CD4-positive, alpha-beta T cell treated with Interleukin-10 for 1 hour (primary cell): ENCODE measurements around the gene MEX3D.
"Not testable (repeated sequence)": the region's sequence is repeated elsewhere in the genome, so short reads cannot be mapped to it uniquely, and the experiment has no call there.

Experiments used
- DNase-seq: peaks from one replicate; pipeline ENCODE4 v3.0.0-alpha.2; 2020

MEX3D gene

DNA sequence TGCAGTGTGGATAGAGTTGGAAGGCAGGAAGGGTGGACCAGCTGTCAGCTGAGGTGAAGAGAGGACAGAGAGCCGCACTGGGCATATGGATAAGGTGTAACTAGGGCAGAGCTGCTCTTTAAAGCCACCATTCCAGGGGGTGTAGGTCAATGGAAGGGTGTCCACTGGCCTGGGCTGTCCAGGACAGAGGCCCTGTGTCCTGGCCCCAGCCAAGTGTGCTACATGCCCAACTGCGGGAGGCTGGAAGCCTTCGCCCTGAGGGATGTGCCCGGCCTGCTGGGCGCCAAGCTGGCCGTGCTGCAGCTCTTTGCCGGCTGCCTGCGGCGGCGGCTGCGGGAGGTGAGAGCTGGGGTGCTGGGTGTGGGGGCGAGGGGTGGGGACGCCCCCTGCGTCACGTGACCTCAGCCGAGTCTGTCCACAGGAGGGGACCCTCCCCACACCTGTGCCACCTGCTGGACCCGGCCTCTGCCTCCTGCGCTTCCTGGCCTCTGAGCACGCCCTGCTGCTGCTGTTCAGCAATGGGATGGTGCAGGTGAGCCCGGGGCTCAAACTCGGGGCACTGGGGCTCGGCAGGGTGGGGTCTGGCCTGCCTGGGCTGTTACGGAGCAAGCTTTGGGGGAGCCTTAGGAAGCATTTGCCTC lies 34.5 kb downstream of the MEX3D start:
- no peak for DNase-seq

DNA sequence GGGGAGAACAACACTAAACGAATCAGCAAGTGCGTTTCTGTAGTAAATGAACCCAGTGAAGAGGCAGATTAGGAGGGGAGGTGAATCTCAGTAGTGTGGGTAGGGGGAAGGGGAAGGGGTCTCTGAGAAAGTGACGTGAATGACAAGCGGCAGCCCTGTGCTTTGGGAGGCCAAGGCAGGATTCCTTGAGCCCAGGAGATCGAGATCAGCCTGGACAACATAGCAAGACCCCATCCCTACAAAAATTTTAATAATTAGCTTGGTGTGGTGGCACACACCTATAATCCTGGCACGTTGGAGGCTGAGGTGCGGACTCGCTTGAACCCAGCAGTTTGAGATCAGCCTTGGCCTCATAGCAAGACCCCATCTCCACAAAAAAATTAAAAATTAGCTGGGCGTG lies 36.1 kb downstream of the MEX3D start:
- no peak for DNase-seq

DNA sequence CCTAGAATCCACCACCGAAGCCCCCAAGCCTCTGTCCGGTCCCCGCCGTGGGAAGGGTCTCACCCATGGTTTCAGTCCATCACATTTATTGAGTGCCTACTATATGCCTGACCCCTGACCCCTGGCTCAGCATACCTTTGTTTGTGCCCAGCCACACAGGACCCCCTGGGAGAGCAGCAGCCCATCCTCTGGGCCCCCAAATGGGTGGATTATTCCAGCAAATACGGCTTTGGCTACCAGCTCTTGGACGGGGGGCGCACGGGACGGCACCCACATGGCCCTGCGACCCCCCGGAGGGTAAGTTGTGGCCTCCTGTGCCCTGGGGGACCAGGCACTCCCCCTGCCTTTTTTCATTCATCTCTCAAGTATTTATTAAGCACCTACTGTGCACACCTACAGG lies 36.5 kb downstream of the MEX3D start:
- no peak for DNase-seq

DNA sequence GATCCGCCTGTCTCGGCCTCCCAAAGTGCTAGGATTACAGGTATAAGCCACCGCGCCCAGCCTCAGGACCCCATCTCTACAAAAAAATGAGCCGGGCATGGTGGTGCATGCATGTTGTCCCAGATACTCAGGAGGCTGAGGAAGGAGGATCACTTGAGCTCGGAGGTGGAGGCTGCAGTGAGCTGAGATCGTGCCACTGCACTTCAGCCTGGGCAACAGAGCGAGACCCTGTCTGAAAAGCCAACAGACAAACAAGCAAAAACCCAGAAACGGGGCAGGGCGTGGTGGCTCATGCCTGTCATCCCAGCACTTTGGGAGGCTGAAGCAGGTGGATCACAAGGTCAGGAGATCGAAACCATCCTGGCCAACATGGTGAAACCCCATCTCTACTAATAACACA lies 37.3 kb downstream of the MEX3D start:
- DNase-seq, result not testable (repeated sequence)

DNA sequence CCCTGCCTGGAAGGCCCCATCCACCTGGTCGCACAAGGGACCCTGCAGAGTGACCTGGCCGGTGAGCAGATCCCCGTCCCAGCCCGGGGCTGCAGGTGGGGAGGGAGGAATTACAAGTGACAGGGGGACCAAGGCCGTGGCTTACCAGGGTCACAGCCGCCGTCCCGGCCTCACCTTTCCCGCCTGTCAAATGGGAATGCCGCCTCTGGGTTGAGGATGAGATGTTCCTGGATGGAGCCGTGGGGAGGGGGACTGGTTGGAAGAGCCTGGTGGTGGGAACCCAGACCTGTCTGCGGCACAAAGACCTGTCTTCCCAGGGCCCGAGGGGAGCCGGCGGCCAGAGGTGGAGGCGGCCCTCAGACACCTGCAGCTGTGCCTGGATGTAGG lies 38.7 kb downstream of the MEX3D start:
- DNase-seq, result no peak

DNA sequence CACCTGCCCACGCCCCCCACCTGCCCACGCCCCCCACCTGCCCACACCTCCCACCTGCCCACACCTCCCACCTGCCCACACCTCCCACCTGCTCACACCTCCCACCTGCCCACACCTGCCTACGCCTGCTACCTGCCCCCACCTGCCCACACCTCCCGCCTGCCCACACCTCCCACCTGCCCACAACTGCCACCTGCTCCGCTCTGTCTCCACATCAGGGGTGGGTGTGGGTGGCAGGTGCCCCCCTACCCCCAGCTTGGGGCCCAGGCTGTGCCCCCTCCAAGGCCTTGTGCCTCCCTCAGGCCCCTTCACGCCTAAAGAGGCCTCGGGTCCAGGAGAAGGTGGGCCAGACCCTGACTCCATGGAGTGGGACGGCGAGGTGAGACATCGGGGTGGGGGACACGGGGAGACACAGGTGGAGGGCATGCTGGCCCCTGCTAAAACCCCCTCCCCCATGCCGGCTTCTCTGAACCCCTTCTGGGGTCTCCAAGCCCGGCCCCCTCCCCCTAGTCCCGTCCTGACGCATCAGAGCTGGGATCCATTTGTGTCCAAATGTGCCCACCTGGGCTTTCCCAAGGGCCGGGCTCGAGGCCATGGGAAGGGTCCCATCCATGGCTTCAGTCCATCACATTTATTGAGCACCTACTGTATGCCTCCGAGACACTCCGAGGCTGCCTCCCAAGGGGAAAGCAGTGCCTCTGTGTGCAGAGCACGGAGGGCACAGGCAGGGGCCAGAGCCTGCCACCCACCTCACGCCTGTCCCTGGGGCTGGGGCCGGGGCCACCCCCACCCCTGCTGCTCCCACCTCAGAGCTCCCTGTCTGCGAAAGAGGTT lies 39.3 kb downstream of the MEX3D start:
- DNase-seq, result no peak

DNA sequence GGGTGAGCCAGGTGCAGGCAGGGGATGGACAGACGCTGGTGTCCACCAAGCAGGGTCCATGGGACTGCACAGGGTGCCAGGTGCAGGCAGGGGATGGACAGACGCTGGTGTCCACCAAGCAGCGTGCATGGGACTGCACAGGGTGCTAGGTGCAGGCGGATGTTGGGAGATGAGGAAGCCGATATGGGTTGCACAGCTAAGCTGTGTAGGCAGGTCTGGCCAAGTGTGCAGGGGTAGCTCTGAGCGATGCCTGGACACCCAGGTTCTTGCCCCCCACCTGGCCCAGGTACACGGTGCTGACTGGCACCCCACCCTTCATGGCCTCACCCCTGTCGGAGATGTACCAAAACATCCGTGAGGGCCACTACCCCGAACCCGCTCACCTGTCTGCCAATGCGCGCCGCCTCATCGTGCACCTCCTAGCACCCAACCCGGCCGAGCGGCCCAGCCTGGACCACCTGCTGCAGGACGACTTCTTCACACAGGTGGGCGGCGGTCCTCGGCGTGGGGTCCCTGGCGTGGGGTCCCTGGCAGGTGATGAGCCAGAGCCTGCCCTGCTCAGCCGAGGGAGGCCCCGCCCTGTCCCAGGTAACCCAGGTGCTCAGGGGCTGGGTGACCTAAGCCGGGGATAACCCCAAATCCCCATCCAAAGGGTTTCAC lies 40.3 kb downstream of the MEX3D start:
- DNase-seq, result no peak

DNA sequence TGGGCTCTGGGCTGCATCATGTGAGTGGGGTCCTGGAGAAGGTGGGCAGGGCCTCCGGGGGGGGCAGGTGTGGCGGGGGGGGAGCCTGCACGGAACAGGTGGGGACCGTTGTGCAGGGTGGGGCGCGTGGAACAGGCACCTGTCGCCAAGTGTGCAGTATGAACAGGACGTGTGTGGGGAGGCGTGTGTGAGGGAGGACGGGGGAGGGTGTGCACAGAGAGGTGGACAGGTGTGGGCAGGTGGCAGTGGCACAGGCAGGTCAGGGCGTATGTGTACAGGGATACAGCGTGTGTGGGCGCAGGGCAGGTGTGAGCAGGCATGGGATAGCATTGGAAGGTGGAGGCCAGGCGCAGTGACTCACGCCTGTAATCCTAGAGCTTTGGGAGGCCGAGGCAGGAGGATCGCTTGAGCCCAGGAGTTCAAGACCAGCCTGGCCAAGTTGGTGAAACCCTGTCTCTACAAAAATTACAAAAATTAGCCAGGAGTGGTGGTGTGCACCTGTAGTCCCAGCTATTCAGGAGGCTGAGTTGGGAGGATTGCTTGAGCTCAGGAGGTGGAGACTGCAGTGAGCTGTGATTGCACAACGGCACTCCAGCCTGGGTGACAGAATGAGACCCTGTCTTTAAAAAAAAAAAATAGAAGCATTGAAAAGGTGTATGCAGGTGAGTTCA lies 41.0 kb downstream of the MEX3D start:
- no peak for DNase-seq

DNA sequence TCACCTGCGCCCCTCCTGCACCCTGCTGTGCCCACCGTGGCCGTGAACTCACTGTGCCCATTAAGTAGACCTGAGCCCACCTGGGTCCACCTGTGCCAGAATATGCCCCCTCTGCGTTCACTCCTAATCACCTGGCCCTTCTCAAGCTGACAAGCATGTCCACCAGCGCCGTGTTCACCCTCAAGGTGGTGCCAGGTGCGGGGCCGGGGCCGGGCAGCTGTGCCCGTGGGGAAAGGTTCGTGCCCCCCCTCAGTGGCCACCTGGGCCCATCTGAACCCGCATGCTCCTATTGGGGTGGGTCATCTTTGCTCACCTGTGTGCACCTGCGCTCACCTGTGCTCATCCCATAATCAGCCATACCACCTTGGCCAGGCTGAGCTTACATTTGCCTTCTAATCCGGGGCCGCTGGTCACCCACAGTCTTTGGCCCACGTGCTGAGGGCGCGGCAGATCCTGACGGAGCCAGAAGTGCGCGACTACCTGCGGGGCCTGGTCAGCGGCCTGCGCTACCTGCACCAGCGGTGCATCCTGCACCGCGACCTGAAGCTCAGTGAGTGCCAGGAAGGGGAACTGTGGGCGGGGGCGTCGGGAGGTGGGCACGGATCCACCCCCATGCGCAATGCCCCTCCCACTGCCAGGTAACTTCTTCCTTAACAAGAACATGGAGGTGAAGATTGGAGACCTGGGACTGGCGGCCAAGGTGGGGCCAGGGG lies 41.9 kb downstream of the MEX3D start:
- DNase-seq, result no peak

DNA sequence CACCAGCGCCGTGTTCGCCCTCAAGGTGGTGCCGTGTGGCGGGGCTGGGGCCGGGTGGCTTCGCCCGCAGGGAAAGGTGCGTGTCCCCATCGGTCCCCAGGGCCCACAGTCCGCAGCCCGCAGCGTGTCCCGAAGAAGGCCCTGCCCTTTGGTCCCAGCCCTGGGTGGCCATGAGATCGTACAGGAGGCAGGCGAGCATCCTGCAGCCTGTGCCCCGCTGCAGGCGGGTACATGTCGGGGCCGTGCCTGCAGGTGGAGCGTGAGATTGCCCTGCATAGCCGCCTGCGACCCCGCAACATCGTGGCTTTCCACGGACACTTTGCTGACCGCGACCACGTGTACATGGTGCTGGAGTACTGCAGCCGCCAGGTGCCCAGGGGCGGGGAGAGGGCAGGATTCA lies 42.8 kb downstream of the MEX3D start:
- no peak for DNase-seq

DNA sequence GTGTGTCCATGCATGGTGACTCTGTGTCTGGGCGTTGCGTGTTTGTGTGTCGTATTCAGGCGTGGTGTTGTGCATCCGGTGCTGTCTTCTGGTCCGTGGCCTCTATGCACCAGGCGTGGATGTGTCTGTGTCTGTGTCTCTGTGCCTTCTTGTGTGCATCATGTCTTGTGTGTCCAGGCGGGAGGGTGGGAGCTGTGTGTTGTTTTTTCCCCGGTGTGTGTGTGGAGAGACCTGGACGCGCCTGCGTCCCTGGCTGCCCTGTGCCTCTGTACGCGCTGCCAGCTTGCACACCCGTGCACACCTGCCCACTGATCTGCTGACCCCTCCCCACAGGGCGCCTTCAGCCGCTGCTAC lies 43.2 kb downstream of the MEX3D start:
- DNase-seq, result no peak

DNA sequence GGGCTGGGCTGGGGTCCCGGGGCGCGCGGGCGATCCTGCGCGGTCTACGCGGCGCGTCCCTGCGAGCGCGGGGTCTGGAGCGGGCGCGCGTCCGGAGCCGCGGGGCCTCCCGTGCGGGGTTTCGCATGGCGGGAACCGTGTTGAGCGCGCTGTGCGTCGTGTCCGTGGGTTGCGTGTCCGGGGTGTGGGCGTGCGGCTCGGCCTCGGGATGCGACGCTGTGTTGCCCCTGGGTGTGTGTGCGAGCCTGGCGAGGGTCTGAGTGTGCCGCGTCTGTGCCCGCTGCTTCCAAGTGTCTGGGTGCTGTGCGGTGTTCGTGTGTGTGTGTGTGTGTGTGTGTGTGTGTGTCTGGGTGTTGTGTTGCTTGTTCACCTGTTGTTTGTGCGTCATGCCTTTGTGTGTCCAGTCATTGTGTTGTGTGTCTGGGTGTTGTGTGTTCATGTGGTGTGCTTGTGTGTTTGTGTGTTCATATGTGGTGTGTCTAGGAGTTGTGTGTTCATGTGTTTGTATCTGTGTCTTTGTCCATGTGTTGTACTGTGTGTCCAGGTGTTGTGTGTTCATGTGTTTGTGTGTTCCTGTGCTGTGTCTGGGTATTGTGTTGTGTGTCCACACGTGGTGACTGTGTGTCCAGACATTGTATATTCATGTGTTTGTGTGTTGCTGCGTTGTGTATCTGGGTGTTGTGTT lies 43.7 kb downstream of the MEX3D start:
- DNase-seq, result no peak

DNA sequence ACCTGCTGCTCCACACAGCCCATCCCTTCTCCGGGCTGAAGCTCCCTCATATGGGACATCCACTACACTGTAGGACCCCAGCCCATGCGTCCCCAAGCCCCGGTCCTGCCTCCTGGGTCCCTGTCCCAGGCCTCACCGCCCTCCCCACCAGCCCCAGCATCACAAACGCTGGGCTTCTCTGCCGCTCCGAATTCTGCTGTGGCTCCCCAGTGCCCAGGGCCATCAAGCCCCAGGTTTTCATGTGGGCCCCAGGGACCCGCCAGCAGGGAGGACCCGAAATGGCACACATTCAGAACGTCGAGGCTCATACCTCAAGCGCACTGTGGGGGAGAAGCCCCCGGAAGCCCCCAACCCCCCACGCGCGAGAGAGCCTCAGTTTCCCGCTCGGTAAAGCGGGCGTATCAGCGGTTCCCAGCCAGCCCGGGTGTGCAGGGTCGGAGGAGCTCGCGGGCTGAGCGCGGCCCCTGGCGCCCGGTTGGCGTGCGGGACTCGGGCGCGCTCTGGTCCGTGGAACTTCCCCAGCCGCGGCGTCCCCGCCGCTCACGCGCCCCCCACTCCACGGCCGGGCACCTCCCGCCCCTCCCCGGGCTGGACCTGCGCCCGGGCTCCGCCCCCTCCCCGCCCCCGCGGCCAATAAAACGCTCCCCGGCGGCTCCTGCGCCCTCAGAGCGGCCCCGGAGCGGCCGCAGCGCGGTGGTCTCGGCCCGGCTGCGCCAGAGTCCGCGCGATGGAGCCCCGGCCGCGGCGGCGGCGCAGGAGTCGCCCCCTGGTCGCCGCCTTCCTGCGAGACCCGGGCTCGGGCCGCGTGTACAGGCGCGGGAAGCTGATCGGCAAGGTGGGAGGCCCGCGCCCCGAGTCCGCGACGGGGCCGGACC lies 44.5 kb downstream of the MEX3D start, which contains the start of gene PLK5:
PLK5 (plus strand) TSS at position 666 of the 875 bp plus-strand sequence. CDS start 2,920 bp downstream, outside the sequence.
- DNase-seq, result no peak

DNA sequence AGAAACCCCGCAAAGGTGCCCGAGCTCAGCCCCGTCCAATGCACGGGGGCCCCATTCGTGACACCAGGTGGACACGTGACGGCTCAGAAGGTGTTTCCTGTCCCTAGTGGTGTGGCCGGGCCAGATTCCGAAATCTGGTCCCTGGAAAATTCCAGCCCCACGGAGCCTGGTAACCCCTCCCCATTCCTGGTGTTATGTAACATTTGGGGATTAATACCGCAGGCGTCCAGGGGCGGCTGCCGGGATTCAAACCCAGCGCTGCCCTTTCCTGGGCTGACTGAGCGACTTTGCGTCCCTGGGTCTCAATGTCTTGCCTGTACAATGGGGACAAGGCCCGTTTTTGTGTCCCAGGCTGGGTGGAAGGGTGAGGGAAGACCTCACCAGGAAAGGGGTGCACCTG lies 45.3 kb downstream of the MEX3D start:
- no peak for DNase-seq

DNA sequence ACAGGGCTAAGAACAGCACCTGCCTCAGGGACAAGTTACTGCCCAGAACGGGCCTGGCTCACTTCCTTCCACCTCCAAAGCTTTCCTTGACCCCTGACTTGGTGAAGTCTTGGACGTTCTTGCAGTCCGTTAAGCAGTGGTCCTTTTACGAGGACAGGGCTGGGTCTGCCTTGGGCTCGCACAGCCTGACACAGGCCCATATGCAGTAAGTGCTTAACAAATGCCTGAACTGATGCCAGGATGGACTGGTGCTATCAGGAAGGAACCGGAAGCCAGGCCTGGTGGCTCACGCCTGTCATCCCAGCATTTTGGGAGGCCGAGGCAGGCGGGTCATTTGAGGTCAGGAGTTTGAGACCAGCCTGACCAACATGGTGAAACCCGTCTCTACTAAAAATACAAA lies 46.1 kb downstream of the MEX3D start:
- DNase-seq, result no peak

DNA sequence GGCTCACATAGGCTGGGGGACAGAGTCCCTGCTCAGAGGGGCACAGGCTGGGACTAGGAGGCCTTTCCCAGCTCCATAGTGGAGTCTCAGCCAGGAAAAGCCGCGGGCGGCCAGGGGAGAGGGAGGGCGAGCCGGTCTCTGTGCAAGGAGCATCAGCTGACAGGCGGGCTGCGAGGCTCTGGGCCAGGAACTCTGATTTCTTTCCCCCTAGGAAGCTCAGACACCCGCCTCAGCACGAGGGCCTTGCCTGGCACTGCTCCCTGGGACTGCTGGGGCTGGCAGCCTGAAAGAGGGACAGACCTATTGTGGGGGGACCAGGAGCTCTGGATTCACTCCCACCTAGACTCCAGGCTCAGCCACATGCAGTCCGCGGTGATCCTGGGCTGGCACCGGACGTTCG lies 46.5 kb downstream of the MEX3D start:
- DNase-seq, result no peak

DNA sequence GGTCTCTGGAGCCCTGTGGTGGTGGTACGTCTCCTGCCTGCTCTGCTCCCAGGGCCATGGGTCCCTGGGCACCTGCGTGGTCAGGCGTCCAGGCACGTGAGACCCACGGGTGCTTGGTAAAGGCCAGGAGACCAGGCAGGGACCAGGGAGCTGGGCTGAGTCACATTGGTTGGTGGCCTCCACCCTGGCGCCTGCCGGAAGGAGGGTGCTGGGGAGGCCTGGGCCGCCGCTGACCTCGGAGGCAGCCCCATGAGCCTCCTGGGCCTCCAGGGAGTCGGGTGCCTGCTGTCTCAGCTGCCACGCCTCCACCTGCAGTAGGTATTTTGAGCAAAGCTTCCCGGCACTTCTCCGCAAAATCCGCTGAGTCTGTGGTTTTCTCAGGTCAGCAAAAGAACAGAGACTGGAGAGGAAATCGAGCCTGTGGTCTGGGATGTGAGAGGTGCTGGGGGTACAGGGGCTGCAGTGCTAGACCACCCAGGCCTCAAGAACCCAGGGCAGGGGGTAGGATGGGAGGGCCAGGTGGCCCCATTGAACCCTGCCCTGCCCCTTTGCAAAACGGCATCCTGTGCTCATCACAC lies 47.8 kb downstream of the MEX3D start:
- DNase-seq, result no peak

DNA sequence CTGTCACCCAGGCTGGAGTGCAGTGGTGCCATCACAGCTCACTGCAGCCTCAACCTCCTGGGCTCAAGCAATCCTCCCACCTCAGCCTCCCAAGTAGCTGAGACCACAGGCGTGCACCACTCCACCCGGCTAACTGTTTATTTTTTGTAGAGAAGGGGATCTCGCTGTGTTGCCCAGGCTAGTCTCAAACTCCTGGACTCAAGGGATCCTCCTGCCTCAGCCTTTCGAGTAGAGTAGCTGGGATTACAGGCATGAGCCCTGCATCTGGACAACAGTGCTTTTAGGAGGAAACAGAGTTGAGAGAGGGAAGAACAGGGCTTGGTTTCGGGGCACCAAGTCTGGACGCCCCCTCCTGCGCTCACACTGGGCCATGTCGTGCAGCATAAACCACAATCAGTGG lies 48.3 kb downstream of the MEX3D start:
- not testable (repeated sequence) for DNase-seq

DNA sequence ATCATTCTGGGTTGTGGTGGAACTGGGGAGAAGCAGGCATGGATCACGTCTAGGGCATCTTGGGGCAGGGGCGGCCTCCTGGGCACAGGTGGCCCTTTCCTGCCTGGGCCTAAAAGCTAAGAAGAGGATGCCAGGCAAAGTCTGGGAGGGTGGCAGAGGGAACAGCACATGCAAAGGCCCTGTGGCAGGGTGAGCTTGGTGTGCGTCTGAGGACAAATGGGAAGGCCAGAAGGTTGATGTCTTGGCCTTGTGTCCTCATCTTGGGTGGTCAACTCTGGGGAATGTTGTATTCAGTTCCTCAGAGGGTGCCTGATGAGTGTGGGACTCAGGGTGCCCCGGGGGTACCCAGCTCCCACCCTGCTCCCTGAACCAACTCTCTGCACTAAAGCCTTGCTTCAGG lies 49.7 kb downstream of the MEX3D start:
- DNase-seq, result no peak

DNA sequence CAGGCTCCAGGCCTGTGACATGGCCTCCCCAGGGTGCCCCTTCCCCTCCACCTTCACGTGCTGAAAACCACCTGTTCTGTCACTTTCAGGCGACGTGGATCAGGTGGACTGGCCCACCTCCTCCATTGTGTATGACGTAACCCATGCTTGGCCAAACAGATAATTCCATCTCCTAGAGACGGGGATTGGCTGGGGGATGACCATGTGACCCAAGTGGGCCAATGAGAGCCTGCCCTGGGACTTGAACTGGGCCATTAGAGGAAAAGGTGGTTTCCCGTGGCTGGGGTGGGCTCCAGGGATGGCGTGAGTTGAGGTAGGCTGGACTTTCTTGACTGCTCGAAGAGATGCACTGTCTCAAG lies 51.8 kb downstream of the MEX3D start:
- no peak for DNase-seq
